IPS-15b (cell line): ENCODE results near the gene PRDM8.

ENCODE experiments used
- H3K27me3 ChIP-seq: one replicate; pipeline ENCODE4 v1.6.1; 2013; ENCODE audit warnings: low read length; ENCODE audit not compliant: control insufficient read depth, insufficient read depth
- H3K36me3 ChIP-seq: one replicate; pipeline ENCODE4 v1.6.1; 2013; ENCODE audit warnings: low read length; ENCODE audit not compliant: control insufficient read depth, insufficient read depth
- H3K4me1 ChIP-seq: one replicate; pipeline ENCODE4 v1.6.1; 2013; ENCODE audit warnings: mild to moderate bottlenecking, low read length; ENCODE audit not compliant: control insufficient read depth, insufficient read depth
- H3K4me3 ChIP-seq: one replicate; pipeline ENCODE4 v1.5.1; 2013; ENCODE audit warnings: low read depth, low read length
- H3K9ac ChIP-seq: one replicate; pipeline ENCODE4 v1.6.1; 2013; ENCODE audit warnings: low read depth, mild to moderate bottlenecking, low read length
- H3K9me3 ChIP-seq: one replicate; pipeline ENCODE4 v1.6.1; 2013; ENCODE audit warnings: mild to moderate bottlenecking, low read length; ENCODE audit not compliant: control insufficient read depth, insufficient read depth

PRDM8 gene

DNA sequence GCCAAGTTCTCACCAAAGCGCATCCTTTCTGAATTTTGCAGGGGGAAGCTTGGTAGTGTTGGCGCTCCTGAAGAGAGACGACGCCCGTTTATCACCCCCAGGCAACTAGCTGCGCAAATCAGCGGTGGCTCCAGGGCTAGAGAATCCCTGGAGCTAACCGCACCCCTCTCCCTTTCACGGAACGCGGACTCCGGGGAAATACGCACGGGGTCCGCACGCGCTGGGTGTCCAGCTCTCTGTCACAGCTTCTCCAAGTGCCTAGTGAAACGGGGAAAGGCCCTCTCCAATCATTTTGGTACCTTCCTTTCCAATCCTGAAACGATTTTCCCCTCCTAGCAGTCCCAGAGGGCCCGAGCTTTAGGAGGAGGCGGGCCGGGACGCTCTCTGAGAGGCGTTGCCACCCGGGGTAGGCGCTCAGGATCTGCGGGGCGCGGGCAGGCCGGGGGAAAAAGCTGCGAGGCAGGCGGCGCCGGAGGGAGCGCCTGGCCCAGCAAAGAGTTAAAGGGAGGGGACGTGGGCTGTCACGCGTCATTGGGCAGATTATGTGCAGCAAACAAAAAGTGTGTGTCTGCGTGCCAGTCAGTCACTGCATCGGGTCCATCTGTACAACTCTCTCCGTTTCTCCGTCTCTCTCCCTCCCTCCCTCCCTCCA is at the start of gene PRDM8:
Gene PRDM8, plus strand, starts transcription at position 582 of the 652 bp plus-strand sequence. CDS start 2,578 bp downstream, outside the sequence.
- Histone ChIP-seq H3K4me3 (peak within 1 kb of the TSS; percentile 27), H3K9ac (no peak within 1 kb of the TSS), H3K4me1 (peaks cover 4% of the 10 kb centered on the region), H3K27me3 (peaks cover 100% of the 10 kb centered on the region), H3K9me3 (no peaks in the 10 kb centered on the region), H3K36me3 (no peaks in the 10 kb centered on the region)

DNA sequence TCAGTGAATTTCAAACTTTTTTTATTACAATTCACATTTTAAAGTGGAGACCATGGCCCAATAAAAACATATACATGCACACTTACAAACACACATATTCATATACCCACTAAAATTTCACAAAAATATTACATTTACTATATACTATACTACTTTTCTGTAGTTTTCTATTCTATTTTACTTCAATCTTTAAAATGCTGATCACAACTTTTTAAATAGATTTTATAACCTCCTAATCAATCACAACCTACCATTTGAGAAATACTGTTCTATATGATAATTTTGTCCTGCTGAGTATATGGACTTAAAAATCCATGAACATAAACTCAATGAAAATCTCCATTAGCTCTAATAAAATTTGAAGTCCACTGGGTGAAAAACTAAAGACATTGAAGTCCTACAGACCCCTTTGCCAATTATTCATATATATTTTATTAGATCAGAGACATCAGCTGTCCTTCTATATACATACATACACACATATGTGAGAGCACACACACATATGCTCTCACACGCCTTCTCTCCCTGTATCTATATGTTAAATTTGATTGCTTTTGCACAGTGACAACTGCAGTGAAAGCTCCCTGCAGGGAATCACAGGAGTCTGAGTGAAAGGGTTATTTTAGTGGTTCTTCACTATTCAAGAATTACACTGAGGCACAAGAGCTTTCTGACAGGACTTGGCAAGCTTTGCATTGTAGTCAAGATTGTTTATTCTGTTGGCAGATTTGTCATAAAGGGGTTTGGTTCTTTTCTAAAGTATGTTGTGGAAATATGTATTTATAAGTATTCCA is 46.7 kb upstream of the PRDM8 start:
- H3K27me3 ChIP-seq = no peaks in the 10 kb centered on the region
- H3K36me3 ChIP-seq = no peaks in the 10 kb centered on the region
- no peaks in the 10 kb centered on the region for H3K9me3 ChIP-seq
- no peaks in the 10 kb centered on the region for H3K4me1 ChIP-seq
- H3K4me3 ChIP-seq = no peak overlapping the region
- H3K9ac ChIP-seq = no peak overlapping the region

DNA sequence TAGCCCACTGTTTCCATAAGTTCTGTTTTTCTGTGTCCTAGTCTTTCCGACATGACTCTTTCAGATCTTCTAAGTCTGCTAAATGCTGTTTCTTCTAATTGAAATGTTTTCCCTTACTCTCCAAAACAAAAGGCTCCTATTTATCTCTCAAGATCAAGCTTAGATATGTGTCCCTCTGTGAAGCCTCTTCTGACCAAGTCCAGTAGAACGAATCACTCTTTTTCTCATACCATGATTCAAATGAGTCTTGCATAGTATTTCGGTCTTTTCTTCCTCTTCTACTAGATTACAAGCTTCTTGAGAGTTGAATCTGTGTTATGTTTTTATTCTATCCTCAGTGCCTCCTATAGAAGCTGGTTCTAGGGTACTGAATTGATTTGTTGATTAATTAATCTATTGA is 45.3 kb upstream of the PRDM8 start:
- Histone ChIP-seq H3K4me1 (no peaks in the 10 kb centered on the region), H3K36me3 (no peaks in the 10 kb centered on the region), H3K27me3 (no peaks in the 10 kb centered on the region), H3K4me3 (no peak overlapping the region), H3K9me3 (no peaks in the 10 kb centered on the region), H3K9ac (no peak overlapping the region)

DNA sequence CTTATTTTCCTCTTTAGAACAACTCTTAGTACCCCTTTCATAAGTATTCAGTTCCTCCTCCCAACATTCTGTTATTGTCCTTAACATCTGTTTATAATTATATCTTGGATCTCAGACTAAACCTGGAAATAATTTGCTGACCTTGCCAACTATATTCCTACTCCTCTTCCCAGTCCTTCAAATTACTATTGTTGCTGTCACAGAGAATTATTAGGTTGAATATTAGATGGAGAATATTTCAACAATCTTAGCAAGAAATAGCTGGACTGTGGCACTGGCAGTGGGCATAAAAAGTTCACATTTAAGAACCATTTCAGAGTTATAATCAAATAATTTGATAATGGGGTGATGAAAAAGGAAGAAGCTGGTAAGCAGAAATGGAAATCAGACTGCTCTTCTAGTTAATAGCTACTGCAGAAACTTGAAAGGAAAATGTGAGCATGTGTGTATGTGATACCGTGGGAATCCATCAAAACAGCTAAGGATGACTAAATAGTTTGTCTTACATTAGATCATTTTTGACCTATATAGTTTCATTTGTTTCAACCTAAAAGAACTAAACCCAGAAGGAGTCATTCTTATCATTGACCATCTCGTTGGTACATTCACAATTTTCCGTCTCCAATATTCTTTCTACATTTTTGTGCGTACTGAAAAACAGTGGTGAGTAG is 43.3 kb upstream of the PRDM8 start:
- H3K9me3 ChIP-seq = no peaks in the 10 kb centered on the region
- H3K4me1 ChIP-seq = no peaks in the 10 kb centered on the region
- H3K4me3 ChIP-seq = no peak overlapping the region
- no peaks in the 10 kb centered on the region for H3K36me3 ChIP-seq
- H3K27me3 ChIP-seq = no peaks in the 10 kb centered on the region
- no peak overlapping the region for H3K9ac ChIP-seq

DNA sequence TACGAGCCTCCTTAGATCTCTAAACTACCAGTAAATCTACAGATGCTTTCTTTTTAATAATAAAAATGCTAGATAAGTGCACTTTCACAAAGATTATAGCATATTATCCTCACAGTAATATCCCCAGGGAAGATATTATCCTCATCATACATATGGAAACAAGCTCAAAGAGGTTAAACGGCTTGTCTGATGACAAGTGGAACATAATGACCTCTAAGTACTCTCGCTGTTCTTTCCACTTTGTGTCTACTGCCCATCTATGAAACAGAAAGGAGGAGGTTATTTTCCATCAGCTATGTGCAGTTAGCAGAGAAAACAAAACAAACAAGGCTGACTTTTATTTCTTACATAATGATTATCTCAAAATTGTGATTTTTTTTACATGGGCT is 42.8 kb upstream of the PRDM8 start:
- no peak overlapping the region for H3K9ac ChIP-seq
- no peak overlapping the region for H3K4me3 ChIP-seq
- no peaks in the 10 kb centered on the region for H3K27me3 ChIP-seq
- no peaks in the 10 kb centered on the region for H3K9me3 ChIP-seq
- no peaks in the 10 kb centered on the region for H3K36me3 ChIP-seq
- no peaks in the 10 kb centered on the region for H3K4me1 ChIP-seq

DNA sequence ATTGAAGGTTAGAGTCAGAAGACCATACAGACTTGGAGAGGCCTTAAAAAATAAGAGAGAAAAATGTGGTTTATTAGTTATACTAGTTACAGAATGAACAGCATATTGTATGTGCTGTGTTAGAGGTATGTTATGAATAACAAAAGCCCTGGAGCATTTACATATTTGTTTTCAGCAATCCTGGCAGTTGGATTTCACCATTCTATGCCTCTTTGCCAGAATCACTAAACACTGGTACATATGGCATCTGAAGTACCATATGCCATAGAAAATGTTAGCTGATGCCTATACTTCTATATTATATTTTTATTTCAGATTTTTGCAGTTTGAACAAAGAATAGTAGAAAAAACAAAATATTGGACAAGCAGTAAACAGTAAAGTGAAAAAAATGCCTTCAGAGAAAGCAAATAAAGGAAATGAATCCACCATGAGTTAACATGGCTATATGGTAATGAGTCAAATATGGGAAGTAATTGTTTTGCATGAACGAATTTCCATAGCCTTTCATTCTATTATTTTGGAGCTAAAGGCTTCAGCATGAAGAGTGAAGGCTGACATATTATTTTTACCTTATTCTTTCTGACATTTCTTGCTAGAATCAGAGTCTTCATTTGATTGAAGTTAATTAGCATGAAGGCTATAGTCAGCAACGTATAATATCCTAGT is 41.9 kb upstream of the PRDM8 start:
- Histone ChIP-seq H3K9ac (no peak overlapping the region), H3K27me3 (no peaks in the 10 kb centered on the region), H3K9me3 (no peaks in the 10 kb centered on the region), H3K4me1 (no peaks in the 10 kb centered on the region), H3K36me3 (no peaks in the 10 kb centered on the region), H3K4me3 (no peak overlapping the region)

DNA sequence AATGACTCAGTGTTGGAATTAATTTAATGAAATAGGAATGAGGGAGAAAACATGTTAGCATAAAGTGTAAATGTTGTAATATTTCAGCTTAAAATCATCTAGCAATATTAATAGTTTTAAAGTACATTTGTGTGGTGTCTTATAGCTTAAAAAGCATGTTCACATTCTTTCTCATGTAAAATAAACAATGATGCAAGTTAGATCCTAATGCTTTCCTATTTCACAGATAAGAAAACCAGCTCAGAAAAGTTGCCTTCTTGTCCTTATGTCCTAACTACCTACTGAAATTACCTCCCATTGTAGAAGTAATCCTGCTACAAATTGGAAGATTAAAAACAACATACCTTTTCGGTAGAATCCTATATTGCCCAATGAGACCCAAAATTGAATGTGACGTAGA is 40.9 kb upstream of the PRDM8 start:
- Histone ChIP-seq H3K4me1 (no peaks in the 10 kb centered on the region), H3K4me3 (no peak overlapping the region), H3K9ac (no peak overlapping the region), H3K36me3 (no peaks in the 10 kb centered on the region), H3K27me3 (no peaks in the 10 kb centered on the region), H3K9me3 (no peaks in the 10 kb centered on the region)

DNA sequence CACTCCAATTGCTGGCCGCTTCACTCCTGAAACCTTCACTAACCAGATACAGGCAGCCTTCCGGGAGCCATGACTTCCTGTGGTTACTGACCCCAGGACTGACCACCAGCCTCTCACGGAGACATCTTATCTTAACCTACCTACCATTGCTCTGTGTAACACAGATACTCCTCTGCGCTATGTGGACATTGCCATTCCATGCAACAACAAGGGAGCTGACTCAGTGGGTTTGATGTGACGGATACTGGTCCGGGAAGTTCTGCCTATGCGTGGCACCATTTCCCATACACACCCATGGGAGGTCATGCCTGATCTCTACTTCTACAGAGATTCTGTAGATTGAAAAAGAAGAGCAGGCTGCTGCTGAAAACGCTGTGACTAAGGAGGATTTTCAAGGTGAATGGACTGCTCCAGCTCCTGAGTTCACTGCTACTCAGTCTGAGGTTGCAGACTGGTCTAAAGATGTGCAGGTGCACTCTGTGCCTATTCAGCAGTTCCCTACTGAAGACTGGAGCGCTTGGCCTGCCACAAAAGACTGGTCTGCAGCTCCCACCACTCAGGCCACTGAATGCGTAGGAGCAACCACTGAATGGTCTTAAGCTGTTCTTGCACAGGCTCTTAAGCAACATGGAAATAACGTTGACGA is 35.8 kb upstream of the PRDM8 start:
- no peaks in the 10 kb centered on the region for H3K27me3 ChIP-seq
- no peaks in the 10 kb centered on the region for H3K36me3 ChIP-seq
- H3K4me1 ChIP-seq = no peaks in the 10 kb centered on the region
- H3K9me3 ChIP-seq = no peaks in the 10 kb centered on the region
- H3K9ac ChIP-seq = no peak overlapping the region
- H3K4me3 ChIP-seq = no peak overlapping the region

DNA sequence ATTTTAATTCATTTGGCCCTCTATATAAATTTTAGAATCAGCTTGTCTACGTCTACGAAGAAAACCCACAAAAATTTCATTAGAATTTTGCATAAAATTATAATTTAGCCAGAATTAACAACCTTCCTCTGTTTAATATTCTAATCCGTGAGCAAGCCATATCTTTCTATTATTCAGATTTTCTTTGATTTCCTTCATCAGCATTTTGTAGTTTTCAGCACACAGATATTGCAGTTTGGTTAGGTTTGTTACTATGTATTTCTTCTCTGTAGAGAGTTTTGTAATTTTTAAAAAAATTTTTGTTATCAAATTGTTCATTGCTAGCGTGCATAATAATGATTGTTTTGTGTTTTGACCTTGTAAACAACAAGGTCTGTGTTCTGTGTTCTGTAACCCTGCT is 34.9 kb upstream of the PRDM8 start:
- H3K27me3 ChIP-seq = no peaks in the 10 kb centered on the region
- no peaks in the 10 kb centered on the region for H3K9me3 ChIP-seq
- H3K4me3 ChIP-seq = no peak overlapping the region
- no peak overlapping the region for H3K9ac ChIP-seq
- H3K4me1 ChIP-seq = no peaks in the 10 kb centered on the region
- no peaks in the 10 kb centered on the region for H3K36me3 ChIP-seq

DNA sequence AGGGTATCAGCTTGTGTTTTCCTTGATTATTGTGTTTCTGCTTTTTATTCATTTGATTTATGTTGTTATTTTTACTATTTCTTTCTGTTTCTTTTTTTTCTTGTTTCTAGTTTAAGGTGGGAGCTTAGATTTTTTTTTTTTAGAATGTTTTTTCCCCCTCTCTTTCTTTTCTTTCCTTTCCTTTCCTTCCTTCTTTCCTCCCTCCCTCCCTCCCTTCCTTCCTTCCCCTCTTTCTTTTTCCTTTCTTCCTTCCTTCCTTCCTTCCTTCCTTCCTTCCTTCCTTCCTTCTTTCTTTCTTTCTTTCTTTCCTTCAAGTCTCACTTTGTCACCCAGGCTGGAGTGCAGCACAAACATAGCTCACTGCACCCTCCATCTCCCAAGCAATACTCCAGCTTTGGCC is 31.4 kb upstream of the PRDM8 start:
- H3K4me1 ChIP-seq = no peaks in the 10 kb centered on the region
- no peaks in the 10 kb centered on the region for H3K9me3 ChIP-seq
- H3K9ac ChIP-seq = no peak overlapping the region
- H3K27me3 ChIP-seq = no peaks in the 10 kb centered on the region
- no peak overlapping the region for H3K4me3 ChIP-seq
- H3K36me3 ChIP-seq = no peaks in the 10 kb centered on the region

DNA sequence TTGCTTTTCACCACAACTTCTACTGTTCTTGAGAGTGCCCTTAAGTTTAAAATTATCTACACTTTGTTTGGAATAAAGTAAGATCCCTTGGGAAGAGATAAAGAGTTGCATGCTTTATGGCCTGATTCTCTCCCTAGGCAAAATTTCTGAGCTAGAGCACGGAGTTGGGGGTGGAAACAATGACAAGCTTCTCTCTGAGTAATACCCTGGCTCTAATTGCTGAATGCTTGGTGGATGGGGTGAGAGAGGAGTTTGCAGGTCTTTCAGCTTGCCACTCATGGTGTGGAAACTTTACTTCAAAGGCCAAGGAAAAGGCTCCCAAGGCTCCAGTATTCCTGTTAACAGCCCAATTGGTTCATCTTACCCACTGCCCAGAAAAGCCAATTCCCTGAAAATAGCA is 26.1 kb upstream of the PRDM8 start:
- Histone ChIP-seq H3K9me3 (no peaks in the 10 kb centered on the region), H3K4me1 (peaks cover 2% of the 10 kb centered on the region), H3K9ac (no peak overlapping the region), H3K4me3 (no peak overlapping the region), H3K36me3 (no peaks in the 10 kb centered on the region), H3K27me3 (no peaks in the 10 kb centered on the region)
